Gastrocnemius medialis (tissue), 4 donors: ENCODE data around the gene FOXP4. TPM values are rescaled to one million over a fixed set of nuclear protein-coding genes. Genes with fewer than 3 reads are reported as not detected.

Source experiments
- ATAC-seq, 2 donors: fragments of 150-250 bp; one replicate each; pipeline ENCODE4 v1.9.1; 2016
- DNase-seq, 2 donors: peaks; one replicate each; pipeline ENCODE4 v3.0.0-alpha.2; 2019
- H3K27ac ChIP-seq, 4 donors: fragments of 200-600 bp; sonication (generic); 1 replicate in 1 of 4; 2 replicates in 3 of 4; pipeline ENCODE4 v1.5.1; 2016 to 2018; ENCODE audit warnings: mild to moderate bottlenecking in 2 of 4, moderate library complexity in 1 of 4
- H3K27me3 ChIP-seq, 3 donors: fragments of 200-600 bp; sonication (generic) in 2 of 3; 1 replicate in 1 of 3; 2 replicates in 2 of 3; pipeline versions ENCODE4 v1.5.1 to v1.6.0; 2016 to 2019; ENCODE audit warnings: mild to moderate bottlenecking in 1 of 3, moderate library complexity in 1 of 3
- H3K36me3 ChIP-seq, 2 donors: fragments of 200-600 bp; sonication (generic) in 1 of 2; one replicate each; pipeline ENCODE4 v1.5.1; 2017 to 2018
- H3K4me1 ChIP-seq, 2 donors: fragments of 200-600 bp; sonication (generic) in 1 of 2; one replicate each; pipeline ENCODE4 v1.5.1; 2016 to 2017; ENCODE audit warnings: mild to moderate bottlenecking in 2 of 2
- H3K4me3 ChIP-seq, 4 donors: fragments of 200-600 bp; sonication (generic) in 3 of 4; 1 replicate in 1 of 4; 2 replicates in 3 of 4; pipeline ENCODE4 v1.5.1; 2016 to 2019; ENCODE audit warnings: mild to moderate bottlenecking in 2 of 4
- H3K9me3 ChIP-seq, 3 donors: fragments of 200-600 bp; sonication (generic) in 2 of 3; 1 replicate in 1 of 3; 2 replicates in 2 of 3; pipeline ENCODE4 v1.5.1; 2016 to 2019
- POLR2A ChIP-seq, 2 donors: fragments of 450-650 bp; IDR thresholded peaks; one replicate each; pipeline ENCODE4 v1.6.1; 2017; ENCODE audit warnings: antibody characterized with exemption in 2 of 2, mild to moderate bottlenecking in 2 of 2, moderate library complexity in 2 of 2
- in situ Hi-C, 4 donors: fragments of 200-750 bp; cut with MboI; loops; one replicate each; pipeline versions ENCODE4 v1.15.0 to v1.8.0; 2017; ENCODE audit warnings: low sequenced_read_pairs in 4 of 4
- intact Hi-C: fragments of 100-400 bp; cut with DNase I; formaldehyde crosslinking; loops from one replicate; pipeline ENCODE4 v1.15.1; 2023; ENCODE audit warnings: low total_unique reads
- total RNA-seq, 4 donors: library from RNA; depleted of rRNA; stranded (reverse); fragments of >200 nt; gene quantifications; one replicate each; pipeline versions ENCODE4 v1.1.0 to v1.2.3, GENCODE V29; 2016
- TF ChIP-seq, protein P1 (sequence below), 5 experiments: fragments of 450-650 bp in 3 of 5; fragments of 200-600 bp in 2 of 5; sonication (generic) in 2 of 5; IDR thresholded peaks in 4 of 5; conservative IDR thresholded peaks in 1 of 5; 1 replicate in 4 of 5; 2 replicates in 1 of 5; pipeline ENCODE4 v1.5.1; 2016 to 2019; ENCODE audit warnings: antibody characterized with exemption in 5 of 5, mild to moderate bottlenecking in 3 of 5, moderate library complexity in 3 of 5

Gene FOXP4
- total RNA-seq, 4 donors from 2014 or later, result 3.4 to 11.4 (median 6.5) TPM

DNA sequence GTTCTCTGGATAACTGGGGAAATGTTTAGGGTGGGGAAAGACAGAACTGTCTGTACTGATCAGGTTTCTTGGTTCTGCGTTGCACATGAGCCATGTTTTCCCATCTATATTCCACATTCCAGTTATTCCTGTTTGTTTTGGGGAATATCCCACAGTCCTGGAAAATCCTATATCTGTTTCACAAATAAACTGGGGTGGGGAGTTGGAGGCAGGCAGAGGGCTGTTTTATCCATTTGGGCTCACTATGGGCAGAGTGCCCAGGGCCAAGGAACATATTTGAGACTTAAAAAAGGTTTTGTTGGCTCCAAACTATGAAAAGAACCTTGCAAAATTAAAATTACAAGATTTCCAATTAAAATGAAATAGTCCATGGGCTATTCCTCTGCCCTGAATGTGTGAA, 21.5 kb downstream of the FOXP4 start:
- Histone ChIP-seq H3K4me1 (peaks cover 8% of the 10 kb centered on the region in 2 donors), H3K4me3 (no peak overlapping the region), H3K36me3 (peaks cover 7 to 18% of the 10 kb centered on the region in 2 donors), H3K27me3 (no peaks in the 10 kb centered on the region), H3K27ac (no peak overlapping the region), H3K9me3 (no peaks in the 10 kb centered on the region)
- DNase-seq (no peak), ATAC-seq (no peak)
- TF ChIP-seq, protein P1, sequence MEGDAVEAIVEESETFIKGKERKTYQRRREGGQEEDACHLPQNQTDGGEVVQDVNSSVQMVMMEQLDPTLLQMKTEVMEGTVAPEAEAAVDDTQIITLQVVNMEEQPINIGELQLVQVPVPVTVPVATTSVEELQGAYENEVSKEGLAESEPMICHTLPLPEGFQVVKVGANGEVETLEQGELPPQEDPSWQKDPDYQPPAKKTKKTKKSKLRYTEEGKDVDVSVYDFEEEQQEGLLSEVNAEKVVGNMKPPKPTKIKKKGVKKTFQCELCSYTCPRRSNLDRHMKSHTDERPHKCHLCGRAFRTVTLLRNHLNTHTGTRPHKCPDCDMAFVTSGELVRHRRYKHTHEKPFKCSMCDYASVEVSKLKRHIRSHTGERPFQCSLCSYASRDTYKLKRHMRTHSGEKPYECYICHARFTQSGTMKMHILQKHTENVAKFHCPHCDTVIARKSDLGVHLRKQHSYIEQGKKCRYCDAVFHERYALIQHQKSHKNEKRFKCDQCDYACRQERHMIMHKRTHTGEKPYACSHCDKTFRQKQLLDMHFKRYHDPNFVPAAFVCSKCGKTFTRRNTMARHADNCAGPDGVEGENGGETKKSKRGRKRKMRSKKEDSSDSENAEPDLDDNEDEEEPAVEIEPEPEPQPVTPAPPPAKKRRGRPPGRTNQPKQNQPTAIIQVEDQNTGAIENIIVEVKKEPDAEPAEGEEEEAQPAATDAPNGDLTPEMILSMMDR (IDR thresholded peaks at IDR 0.05 in 4 of 5, conservative IDR thresholded peaks at IDR 0.05 in 1 of 5), result no peak
- TF ChIP-seq POLR2A (IDR thresholded peaks at IDR 0.05), result no peak
- in situ Hi-C loops, result no loop called here
- intact Hi-C loops, result no loop called here

DNA sequence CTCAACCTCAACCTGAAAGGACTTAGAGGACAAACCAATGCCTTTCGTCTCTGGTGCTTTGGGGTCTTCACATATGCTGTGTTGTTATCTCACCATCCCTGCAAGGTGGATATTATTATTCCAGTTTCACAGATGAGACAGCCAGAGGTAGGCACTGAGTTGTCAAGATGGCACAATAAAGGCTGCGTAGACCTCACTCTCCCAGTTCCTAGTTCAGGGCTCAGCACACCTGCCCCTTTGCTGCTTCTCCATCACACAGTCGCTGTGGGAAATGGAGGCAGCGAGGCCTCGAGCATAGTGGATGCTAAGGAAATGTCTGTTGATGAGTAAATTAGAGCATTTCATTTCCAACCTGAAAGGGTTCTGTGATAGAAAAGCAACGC, 22.0 kb downstream of the FOXP4 start:
- Histone ChIP-seq H3K4me3 (no peak overlapping the region), H3K4me1 (peaks cover 8% of the 10 kb centered on the region in 2 donors), H3K27ac (no peak overlapping the region), H3K9me3 (no peaks in the 10 kb centered on the region), H3K27me3 (no peaks in the 10 kb centered on the region), H3K36me3 (peaks cover 7 to 18% of the 10 kb centered on the region in 2 donors)
- TF ChIP-seq POLR2A (IDR thresholded peaks at IDR 0.05), result no peak
- TF ChIP-seq, protein P1 (IDR thresholded peaks at IDR 0.05 in 4 of 5, conservative IDR thresholded peaks at IDR 0.05 in 1 of 5), result no peak
- in situ Hi-C loops (no loop called here), intact Hi-C loops (no loop called here)
- ATAC-seq (no peak), DNase-seq (no peak)

DNA sequence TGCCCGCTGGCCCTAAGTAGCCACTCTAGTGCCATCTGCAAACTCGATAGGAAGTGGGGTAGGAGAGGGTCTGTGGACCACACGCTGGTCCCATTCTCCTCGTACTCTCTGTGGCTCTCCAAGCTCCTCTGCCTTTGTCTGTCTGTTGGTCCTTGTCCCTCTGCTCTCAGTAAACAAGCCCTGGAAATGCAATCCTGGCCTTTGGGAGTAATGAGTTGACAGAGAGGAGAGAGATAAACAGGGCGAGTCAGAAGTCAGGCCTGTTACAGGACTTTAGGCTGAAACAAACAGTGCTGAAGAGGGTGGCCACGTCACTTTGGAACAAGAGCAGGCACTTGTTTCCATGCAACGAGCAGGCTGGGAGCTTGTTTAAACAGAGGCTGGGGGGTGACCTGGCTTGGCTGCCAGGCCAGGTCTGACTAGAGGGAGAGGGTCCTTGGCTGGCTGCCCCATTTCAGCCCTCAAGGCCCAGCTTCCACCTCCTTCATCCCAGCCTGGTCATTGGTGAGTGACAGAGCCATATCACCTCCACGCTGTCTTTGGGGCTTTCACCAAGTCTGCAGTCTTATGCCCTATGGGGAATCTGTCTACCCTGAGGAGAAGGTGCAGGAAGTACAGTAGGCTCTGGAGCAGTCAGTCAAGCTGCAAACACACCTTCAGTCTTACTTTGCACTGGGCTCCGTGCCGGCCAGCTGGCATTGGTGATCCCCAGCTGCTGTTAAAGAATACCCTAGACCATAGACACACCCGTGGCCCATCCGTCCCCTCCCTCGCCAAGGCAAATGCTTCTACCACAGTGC, 22.6 kb downstream of the FOXP4 start:
- no peak for TF ChIP-seq POLR2A (IDR thresholded peaks at IDR 0.05)
- TF ChIP-seq, protein P1 (IDR thresholded peaks at IDR 0.05 in 4 of 5, conservative IDR thresholded peaks at IDR 0.05 in 1 of 5), result no peak
- no peak overlapping the region for H3K27ac ChIP-seq

DNA sequence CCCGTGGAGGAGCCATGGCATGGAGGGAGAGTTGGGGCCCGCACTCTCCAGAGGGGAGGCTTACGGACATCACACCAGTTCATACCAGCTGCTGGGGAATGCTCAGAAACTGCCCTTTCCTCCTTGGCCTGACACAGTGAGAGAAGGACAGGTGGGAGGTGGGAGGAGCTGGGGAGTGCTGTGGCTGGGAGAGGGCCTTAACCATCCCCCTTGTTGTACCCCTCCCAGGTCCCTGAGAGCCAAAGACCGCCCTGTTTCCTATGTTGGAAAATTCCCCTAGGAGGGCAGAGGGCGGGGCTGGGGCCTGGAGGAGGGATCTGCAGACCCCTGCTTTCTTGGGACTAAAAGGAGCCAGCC, 24.1 kb downstream of the FOXP4 start:
- Histone ChIP-seq H3K4me1 (peaks cover 8% of the 10 kb centered on the region in 2 donors), H3K27ac (no peak overlapping the region), H3K9me3 (no peaks in the 10 kb centered on the region), H3K4me3 (no peak overlapping the region), H3K27me3 (no peaks in the 10 kb centered on the region), H3K36me3 (peaks cover 7 to 18% of the 10 kb centered on the region in 2 donors)
- in situ Hi-C loops (no loop called here), intact Hi-C loops (no loop called here)
- DNase-seq, result no peak
- no peak for ATAC-seq
- TF ChIP-seq, protein P1 (IDR thresholded peaks at IDR 0.05 in 4 of 5, conservative IDR thresholded peaks at IDR 0.05 in 1 of 5), result no peak
- TF ChIP-seq POLR2A (IDR thresholded peaks at IDR 0.05), result no peak

More for the DNA sequence above, 22.6 kb downstream of the FOXP4 start:
- ATAC-seq, result peak in 1 of 2 donors; percentile 23
- Histone ChIP-seq H3K9me3 (no peaks in the 10 kb centered on the region), H3K27me3 (no peaks in the 10 kb centered on the region), H3K4me3 (no peak overlapping the region), H3K36me3 (peaks cover 7 to 18% of the 10 kb centered on the region in 2 donors), H3K4me1 (peaks cover 8% of the 10 kb centered on the region in 2 donors)
- no peak for DNase-seq
- in situ Hi-C loops, result no loop called here
- intact Hi-C loops, result no loop called here
